Renal cortex interstitium (tissue), 11 donors: Measurements from ENCODE around the gene NR3C1. TPM values are rescaled to one million over a fixed set of nuclear protein-coding genes. Genes with fewer than 3 reads are reported as not detected.

Experiments used
- DNase-seq, 11 donors: peaks; one replicate each; pipeline ENCODE4 v3.0.0-alpha.2; 2013; ENCODE audit warnings: low read depth in 9 of 11, low spot score in 4 of 11; ENCODE audit errors: extremely low read depth in 1 of 11
- polyA plus RNA-seq, 3 donors: library from polyadenylated mRNA; unstranded; fragments of 120-200 nt; gene quantifications; one replicate each; pipeline ENCODE4 v1.2.1, GENCODE V29; 2013; ENCODE audit not compliant: insufficient read length in 3 of 3

NR3C1 gene
- polyA plus RNA-seq, 3 donors = 32.5 to 37.5 (median 33.9) TPM

DNA sequence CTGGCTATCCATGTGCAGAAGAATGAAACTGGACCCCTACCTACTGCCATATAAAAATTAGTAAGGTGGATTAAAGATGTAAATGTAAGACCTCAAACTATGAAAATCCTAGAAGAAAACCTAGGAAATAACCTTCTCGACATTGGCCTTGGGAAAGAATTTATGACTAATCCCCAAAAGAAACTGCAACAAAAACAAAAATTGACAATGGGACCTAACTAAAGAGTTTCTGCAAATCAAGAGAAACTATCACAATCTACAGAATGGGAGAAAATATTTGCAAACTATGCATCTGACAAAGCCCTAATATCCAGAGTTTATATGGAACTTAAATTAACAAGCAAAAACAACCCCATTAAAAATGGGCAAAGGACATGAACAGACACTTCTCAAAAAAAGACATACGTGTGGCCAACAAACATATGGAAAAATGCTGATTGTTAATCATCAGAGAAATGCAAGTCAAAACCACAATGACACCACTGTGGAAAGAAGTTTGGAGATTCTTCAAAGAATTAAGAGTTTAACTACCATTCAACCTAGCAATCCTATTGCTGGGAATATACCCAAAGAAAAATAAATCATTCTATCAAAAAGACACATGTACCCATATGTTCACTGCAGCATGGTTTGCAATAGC, 98.5 kb downstream of the NR3C1 start:
- no peak for DNase-seq

DNA sequence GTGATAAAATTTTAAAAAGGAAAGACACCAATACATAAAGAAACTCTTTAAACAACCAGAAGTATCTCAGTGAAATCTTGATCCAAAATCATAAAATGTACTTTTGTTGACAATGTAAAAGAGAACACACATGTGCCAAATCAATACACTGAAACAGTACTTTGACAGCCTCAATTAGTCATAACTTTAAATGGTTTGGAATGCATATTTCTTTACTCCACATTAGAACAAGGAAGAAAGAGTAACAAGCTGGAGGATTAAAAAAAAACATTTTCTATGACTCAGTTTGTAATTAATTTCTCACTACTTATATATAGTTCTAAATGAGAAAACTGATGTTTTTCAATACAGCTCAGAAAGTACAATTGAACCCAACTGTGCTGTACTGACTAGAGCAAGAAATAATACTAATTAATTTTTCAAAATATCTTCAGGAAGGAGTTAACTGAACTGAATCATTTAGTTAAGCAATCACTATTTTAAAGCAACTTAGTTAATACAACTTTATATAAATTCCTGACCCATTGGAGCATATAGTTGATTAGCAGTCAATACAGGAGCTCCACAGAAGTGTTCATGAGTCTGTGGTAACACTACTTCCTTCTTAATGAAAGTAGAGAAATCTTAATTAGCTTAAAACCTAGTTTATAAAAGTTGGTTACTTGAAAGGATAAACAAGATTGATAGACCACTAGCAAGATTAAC, 101.0 kb downstream of the NR3C1 start:
- DNase-seq = no peak

DNA sequence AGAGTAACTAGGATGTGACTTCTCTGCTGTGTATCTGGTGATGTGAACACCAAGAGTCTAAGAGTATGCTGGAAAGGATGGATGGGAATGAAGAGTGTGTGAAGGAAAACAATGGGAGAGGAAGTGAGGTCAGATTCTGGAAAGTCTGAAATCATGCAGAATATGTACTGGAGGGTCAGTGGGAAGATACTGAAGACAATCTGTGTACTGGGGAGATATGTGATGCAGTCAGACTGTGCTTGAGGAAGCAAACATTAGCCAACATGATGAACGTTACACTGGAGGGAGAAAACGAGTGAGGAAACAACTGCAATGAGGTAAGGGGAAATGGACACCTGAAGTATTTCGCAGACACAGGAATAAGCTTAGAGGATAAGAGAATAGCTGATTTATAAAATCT, 105.7 kb downstream of the NR3C1 start:
- DNase-seq = no peak

DNA sequence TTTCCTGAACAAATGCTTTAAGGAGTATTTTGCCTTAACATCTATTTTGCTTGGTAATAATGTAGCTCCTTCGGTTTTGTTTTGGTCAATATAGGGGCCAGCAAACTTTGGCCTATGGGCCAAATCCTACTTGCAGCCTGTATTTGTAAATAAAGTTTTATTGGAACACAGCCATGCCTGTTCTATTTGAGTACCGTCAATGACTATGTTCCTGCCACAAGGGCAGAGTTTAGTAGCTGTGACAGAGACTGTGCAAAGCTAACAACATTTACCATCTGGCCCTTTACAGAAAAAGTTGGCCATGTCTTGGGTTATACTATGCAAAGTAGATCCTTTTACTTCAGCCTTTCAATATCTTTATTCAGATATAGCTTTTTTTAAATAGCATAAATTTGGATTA, 113.4 kb downstream of the NR3C1 start:
- DNase-seq = no peak

DNA sequence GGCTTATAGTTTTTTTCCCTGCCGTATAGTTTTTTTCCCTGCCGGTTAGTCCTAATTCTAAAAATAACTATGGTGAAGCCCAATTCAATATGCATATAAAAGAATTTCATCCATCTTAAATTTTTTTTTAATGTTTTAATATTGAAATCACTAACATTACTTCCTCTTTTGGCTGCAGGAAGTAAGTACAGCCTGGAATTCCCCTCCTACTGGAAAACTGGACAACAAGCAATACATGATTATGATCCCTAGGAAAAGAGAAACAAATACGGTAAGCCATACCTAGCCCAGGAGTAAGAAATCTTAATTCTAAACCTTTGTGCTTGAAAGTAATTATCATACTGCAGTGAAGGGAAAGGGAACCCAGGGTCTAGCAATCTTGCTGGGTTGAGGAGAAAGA, 119.0 kb downstream of the NR3C1 start:
- no peak for DNase-seq

DNA sequence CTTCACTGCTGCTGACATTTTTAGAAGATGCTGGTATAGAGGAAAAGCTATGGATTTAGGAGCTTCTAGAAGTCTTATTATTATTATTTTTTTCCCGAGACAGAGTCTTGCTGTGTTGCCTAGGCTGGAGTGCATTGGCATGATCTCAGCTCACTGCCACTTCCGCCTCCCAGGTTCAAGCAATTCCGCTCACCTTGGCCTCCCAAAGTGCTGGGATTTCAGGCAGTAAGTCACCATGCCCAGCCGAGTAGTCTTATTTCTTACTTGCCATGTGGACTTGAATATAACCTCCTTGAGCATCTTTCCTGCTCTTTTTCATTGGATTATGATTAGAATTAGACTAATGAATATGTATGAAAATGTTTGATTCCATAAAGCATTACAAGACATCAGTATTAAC, 119.5 kb downstream of the NR3C1 start:
- no peak for DNase-seq

DNA sequence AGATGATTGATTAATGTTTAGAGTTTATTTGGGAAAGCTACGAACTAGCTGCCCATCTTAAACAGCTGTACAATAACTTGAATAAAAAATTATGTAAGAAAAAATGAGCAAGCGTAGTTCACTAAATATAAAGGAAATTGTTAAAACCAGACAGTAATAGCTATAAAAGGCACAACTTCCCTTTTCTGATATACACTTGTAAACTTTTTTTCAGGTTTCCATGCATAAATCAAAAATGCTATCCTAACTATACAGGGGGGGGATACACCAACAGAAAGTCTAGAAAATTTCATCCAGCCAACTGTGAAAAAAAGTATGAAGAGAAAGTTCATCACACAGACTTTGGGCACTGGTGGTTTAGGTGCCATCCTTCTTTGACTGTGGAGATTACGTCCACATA, 122.3 kb downstream of the NR3C1 start:
- DNase-seq = no peak

DNA sequence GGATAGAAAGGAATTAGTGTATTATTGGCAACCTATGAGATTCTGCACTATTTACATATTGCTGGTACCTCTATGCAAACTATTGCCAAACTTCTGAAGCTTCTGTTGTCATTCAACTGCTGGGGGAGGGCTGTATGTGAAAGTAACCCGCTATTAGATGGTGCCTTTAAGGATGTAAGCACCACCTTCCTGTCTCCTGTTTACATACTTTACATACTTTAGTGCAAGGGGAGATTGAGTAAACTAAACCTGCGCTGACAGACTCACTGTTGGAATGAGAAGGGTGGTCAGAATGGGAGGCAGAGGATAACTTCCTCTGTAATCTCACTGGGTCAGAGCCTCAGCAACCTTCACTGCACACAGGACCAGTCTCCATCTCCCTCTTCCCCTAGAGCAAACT, 123.8 kb downstream of the NR3C1 start:
- no peak for DNase-seq

DNA sequence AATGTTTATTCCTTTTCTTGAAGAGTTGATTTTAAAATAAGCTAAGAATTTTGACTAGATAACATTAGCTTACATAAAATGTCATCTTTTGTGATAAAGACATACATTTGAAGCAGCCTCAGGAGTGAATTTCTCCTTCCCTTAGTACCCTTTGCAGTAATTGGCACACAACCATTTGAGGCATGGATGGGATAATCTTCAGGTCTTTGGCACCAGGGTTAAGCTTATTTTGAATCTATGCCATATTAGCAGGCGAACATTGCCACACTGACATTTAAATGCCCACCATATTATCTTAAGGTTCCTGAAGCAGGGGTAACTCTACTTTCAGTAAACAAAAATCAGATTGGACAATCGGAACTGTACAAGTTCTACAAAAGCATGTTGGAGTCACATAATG, 126.0 kb downstream of the NR3C1 start:
- no peak for DNase-seq

DNA sequence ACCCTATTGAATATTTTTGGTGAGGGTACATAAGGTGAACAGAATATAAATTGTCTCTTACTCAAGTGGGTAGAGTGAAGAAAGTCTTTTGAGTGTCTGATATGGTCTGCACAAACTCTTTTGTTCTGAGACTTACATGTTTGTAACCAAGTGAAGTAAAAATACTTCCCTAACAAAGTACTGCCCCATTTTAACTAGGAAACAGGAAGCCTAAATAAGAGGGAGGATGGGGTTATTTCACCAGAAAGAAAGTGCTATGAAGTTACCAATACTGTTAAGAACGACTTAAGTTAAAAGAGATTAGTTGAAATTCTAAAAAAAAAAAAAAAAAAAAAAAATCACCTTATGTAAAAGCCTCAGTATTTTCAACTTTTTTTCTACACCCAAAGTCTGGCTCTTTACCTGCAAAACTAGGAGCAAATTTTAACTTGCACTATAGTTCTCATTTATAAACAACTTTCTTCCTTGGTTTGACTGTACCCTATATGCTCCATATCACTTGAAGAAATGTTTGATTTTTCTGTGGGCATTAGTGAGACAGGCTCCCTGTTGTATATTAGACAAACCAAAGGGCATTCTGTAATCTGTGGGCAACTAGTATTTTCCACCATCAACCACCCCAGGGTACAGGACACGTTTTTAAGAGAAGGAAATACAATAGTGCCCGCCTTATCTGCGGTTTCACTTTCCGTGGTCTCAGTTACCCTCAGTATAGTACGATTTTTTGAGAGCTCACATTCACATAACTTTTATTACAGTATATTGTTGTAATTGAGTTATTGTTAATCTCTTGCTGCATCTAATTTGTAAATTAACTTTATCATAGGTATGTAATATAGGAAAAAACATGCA, 127.7 kb downstream of the NR3C1 start:
- DNase-seq = no peak

DNA sequence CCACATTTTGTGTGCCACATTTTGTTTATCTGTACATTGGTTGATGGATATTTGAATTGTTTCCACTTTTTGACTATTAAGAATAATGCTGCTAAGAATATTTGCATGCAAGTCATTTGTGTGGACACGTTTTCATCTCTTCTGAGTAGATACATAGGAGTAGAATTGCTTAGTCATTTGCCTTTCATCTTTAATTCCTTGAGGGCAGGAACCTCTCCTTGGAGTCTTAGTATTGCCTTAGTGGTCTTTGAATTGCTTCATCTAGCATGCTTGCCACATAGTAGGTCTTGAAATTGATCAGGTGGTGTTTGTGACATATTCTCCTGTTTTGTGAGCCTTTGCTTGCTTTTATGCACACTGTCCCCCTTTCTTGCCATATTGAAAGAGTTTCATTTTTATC, 128.5 kb downstream of the NR3C1 start:
- DNase-seq = no peak

DNA sequence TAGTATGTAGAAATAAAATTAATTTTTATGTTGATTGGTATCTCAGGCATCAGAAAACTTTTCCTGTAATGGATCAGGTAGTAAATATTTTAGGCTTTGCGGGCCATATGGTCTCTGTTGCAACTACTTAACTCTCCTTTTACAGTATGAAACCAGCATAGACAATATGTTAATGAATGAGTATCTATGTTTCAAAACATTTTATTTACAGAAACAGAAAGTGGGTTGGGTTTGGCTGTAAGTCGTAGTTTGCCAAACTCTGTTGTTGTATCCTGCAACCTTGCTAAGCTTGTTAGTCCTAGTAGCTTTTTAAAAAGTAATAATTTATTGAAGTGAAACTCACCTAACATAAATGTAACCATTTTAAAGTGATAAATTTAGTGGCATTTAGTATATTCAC, 132.1 kb downstream of the NR3C1 start:
- DNase-seq = no peak

DNA sequence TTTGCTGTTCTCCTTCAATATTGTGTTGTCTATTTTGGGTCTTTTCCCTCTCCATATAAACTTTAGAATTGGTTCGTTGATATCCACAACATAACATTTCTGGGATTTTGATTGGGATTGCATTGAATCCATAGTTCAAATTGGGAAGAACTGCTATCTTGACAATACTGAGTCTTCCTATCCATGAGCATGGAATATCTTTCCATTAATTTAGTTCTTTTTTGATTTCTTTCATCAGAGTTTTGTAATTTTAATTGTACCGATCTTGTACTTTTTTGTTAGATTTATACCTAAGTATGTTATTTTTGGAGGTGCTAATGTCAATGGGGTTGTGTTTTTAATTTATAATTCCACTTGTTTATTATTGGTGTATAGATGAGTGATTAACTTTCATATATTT, 135.1 kb downstream of the NR3C1 start:
- DNase-seq = no peak

DNA sequence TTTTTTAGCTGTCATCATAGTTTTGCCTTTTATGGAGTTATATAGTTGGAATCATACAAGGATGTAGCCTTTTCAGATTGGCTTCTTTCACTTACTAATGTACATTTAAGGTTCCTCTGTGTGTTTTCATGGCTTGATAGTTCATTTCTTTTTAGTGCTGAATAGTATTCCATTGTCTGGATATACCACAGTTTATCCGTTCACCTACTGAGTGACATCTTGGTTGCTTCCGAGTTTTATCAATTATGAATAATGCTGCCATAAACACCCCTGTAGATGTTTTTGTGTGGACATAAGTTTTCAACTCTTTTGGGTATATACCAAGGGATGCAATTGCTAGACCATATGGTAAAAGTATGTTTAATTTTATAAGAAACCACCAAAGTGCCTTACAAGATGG, 136.3 kb downstream of the NR3C1 start:
- DNase-seq = no peak

DNA sequence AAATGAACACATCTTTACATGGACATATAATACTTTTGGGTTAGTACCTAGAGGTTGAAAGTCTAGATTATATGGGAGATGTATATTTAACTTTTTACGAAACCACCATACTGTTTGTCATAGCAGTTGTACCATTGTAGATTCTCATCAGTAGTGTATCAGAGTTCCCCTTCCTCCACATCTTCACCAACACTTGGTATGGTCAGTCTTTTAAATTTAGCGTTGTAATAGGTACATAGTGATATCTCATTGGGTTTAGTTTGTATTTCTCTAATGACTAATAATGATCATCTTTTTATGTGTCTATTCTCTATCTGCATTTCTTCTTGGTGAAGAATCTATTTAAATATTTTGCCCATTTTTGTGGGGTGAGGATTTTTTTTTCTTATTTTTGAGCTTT, 137.5 kb downstream of the NR3C1 start:
- no peak for DNase-seq

DNA sequence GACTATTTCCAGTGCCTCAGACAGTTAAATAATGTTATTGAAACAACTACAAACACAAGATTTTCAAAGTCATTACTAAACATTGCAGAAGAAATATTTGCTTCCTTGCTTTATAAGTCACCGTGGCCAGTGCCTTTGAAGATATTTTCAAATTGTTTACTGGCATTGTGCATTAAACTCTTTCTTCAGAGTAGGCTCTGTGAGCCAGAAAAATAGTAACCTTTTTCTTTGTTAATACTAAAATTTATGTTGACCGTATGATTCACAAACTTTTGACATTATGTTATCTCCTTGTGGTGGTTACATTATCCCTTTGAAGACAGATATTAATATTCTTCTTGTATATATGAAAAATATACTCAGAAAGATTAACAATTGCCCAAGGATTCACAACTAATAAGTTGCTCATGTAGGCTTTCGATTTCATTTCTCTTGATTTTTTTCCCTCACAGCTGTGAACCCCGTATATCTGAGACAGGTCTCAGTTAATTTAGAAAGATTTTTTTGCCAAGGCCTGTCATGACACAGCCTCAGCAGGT, 140.1 kb downstream of the NR3C1 start:
- DNase-seq = no peak

DNA sequence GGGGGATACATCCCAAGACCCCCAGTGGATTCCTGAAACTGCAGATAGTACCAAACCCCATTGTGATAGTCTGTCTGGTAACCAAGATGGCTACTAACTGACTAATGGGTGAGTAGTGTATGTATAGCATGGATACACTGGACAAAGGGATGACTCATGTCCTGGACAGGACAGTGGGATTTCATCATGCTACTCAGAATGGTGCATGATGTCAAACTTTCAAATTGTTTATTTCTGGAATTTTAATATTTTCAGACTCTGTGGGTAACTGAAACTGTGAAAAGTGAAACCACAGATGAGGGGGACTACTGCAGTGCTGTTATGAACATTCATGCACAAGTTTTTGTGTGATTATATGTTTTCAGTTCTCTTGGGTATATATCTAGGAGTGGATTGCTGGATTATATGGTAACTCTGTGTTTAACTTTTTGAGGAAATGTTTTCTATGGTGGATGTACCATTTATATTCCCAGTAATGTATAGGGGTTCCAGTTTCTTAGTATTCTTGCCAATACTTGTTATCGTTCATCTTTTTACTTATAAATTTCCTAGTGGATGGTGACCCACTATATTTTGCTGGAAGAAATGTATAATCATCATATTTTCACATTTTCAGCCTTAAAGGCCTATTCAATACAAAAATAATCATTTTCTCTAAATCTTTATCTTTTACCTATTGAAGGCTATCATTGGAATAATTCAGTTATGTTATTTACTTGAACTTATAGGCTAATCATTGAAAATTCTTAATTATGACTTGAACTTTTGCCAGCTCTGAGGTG, 140.9 kb downstream of the NR3C1 start:
- no peak for DNase-seq

DNA sequence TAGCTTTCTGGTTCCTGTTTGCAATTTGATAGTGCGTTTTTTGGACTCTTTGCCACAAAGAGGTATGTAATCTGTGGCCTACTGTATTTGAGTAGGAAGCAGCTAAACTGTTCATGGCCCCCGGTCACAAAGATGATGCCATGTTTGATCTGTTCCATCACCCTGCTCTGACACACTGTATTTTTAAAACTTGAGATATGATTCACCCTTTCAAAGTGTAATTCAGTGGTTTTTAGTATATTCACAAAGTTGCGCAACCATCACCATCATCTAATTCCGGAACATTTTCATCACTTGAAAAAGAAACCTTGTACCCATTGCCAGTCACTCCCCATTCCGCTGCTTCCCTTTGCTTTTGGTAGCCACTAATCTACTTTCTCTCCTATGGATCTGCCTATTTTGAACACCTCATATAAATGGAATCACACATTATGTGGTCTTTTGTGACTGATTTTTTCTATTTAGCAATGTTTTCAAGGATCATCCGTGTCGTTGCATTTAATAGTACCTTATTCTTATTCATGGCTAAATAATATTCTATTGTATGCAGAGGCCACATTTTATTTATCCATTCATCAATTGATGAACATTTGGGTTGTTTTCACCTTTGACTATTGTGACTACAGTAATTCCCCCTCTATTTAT, 141.6 kb downstream of the NR3C1 start:
- DNase-seq = no peak

DNA sequence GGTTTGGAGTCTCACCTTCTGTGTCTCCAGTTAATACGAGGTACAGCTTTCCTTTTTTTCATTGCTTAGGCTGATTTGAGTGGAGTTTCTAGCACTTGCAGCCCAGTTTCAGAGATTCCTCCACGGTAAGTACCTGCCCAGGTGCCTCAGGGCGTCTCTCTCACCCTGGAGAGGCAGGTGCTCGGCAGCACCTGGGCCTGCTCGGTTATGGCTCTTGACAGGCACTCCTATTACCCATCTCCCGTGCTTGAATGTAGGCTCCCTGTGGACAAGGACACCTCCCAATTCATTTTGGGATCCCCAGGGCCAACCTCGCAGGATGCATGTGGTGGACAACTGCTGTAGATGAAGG, 144.3 kb downstream of the NR3C1 start:
- DNase-seq = no peak
